ENCODE data around the gene DTNB.

Gene DTNB

GRCh38 chr2:25380586-25381375 lies 292.6 kb downstream of the DTNB start:
- in situ Hi-C loops (cut with HindIII; ENCODE audit: low sequenced_read_pairs): no loop called here
- DNase-seq (ENCODE audit: low read depth): no peak
- H3K4me3 ChIP-seq (ENCODE audit: low read depth, low read length): no peak overlapping the region

GRCh38 chr2:25380023-25380422 lies 293.4 kb downstream of the DTNB start:
- no peak overlapping the region for H3K4me3 ChIP-seq (ENCODE audit: low read depth, low read length)
- in situ Hi-C loops (cut with HindIII; ENCODE audit: low sequenced_read_pairs): no loop called here
- no peak for TF ChIP-seq CTCF (IDR thresholded peaks at IDR 0.05; ENCODE audit: low read depth, low read length, missing control alignments)
- DNase-seq (ENCODE audit: low read depth): no peak

More at GRCh38 chr2:25380586-25381375, 292.6 kb downstream of the DTNB start:
- no peak for TF ChIP-seq CTCF (IDR thresholded peaks at IDR 0.05; ENCODE audit: low read depth, low read length, missing control alignments)

- no peak for DNase-seq (ENCODE audit: low read depth)
- H3K4me3 ChIP-seq (ENCODE audit: low read depth, low read length): no peak overlapping the region
- no peak for TF ChIP-seq CTCF (IDR thresholded peaks at IDR 0.05; ENCODE audit: low read depth, low read length, missing control alignments)
- in situ Hi-C loops (cut with HindIII; ENCODE audit: low sequenced_read_pairs): no loop called here
Observed at GRCh38 chr2:25379535-25379934, 293.8 kb downstream of the DTNB start.

- no peak overlapping the region for H3K4me3 ChIP-seq (ENCODE audit: low read depth, low read length)
- in situ Hi-C loops (cut with HindIII; ENCODE audit: low sequenced_read_pairs): no loop called here
- DNase-seq (ENCODE audit: low read depth): no peak
- TF ChIP-seq CTCF (IDR thresholded peaks at IDR 0.05; ENCODE audit: low read depth, low read length, missing control alignments): no peak
Observed at GRCh38 chr2:25378731-25379490, 294.5 kb downstream of the DTNB start.

GRCh38 chr2:25377822-25378421 lies 295.5 kb downstream of the DTNB start:
- TF ChIP-seq CTCF (IDR thresholded peaks at IDR 0.05; ENCODE audit: low read depth, low read length, missing control alignments): no peak
- in situ Hi-C loops (cut with HindIII; ENCODE audit: low sequenced_read_pairs): no loop called here
- H3K4me3 ChIP-seq (ENCODE audit: low read depth, low read length): no peak overlapping the region
- DNase-seq (ENCODE audit: low read depth): no peak

- DNase-seq (ENCODE audit: low read depth): peak; percentile 68
- peak; percentile 79 for TF ChIP-seq CTCF (IDR thresholded peaks at IDR 0.05; ENCODE audit: low read depth, low read length, missing control alignments)
- no peak overlapping the region for H3K4me3 ChIP-seq (ENCODE audit: low read depth, low read length)
- in situ Hi-C loops (cut with HindIII; ENCODE audit: low sequenced_read_pairs): no loop called here
Observed at GRCh38 chr2:25376750-25377621, 296.4 kb downstream of the DTNB start.
